Measurements from ENCODE around the gene ITPR1. TPM values are rescaled to one million over a fixed set of nuclear protein-coding genes. Genes with fewer than 3 reads are reported as not detected.
A peak's percentile ranks its signal among the peaks of the same experiment; 100 is the strongest.

The ITPR1 gene
- total and polyA plus RNA-seq, 4 experiments from 2014 or later, result 6.1 to 72.8 (median 44.2) TPM

- no peak for DNase-seq
- intact Hi-C loops (cut with micrococcal nuclease), result no loop called here
- H3K27ac Mint-ChIP-seq, result peak overlapping the region in 1 of 7 donors; percentile 42
- Histone ChIP-seq H3K4me1 (ENCODE audit: insufficient read depth, low read length) (no peaks in the 10 kb centered on the region), H3K27ac (ENCODE audit: low read depth, low read length) (no peak overlapping the region), H3K27me3 (ENCODE audit: insufficient read depth, low read length) (no peaks in the 10 kb centered on the region), H3K36me3 (ENCODE audit: insufficient read depth, low read length) (peaks cover 15% of the 10 kb centered on the region), H3K4me3 (ENCODE audit: low read length in 2 of 2) (no peak overlapping the region), H3K9me3 (ENCODE audit: control insufficient read depth in 1 of 2, low read length in 2 of 2) (no peaks in the 10 kb centered on the region)
- no peaks in the 10 kb centered on the region for H3K27me3 Mint-ChIP-seq
- H3K4me3 Mint-ChIP-seq, result no peak overlapping the region
- ChIA-PET CTCF (ENCODE audit: partially characterized antibody) (no interaction called here), POLR2A (ENCODE audit: partially characterized antibody) (no interaction called here)
- H3K4me1 Mint-ChIP-seq, result peaks cover 0 to 5% (median 2%) of the 10 kb centered on the region in 4 donors
- H3K9me3 Mint-ChIP-seq, result peaks cover 0 to 5% (median 0%) of the 10 kb centered on the region in 8 donors
- peaks cover 67 to 83% of the 10 kb centered on the region in 2 donors for H3K36me3 Mint-ChIP-seq
Observed at GRCh38 chr3:4647411-4647810, 154.3 kb downstream of the ITPR1 start.

DNA sequence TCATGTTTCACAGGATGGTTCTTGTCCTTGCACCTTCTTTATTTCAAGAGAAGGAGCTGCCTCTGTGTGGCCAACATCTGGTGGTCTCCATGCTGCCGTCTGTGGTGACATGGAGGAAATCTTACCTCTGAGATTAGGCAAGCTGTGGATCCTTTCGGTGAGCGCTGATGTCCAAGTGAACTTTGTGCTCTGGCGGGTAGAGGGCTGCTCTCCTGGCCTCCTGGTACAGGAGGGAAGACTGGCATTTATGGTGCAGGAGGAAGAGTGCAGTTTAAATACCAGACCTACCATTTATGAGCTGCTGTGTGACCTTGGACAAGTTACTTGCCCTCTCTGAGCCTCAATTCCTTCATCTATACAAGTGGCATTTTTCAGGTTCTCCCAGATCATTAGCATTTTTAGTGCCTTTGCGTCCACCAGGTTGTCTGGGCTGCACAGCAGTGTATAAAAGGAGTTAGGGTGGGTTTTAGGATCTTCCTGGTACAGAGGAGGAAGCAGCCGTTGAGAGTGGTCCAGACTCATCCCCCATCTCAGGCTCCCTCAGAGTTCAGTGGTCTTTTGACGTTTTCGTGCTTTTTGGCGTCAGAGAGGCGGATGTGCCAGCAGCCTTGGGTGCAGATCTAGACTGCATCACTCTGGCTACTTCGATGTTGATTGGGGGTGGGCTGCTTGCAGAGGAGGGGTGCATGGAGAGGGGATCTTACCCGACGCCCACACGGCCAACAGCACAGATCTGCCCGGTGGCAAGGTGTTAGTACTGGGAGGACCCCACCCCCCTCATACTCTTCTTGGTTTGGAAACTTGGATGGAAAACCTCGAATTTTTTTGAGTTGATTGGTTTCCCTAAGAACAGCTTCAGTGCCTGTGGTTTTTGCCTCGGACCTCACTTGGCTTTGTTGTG, 162.2 kb downstream of the ITPR1 start:
- Histone ChIP-seq H3K4me3 (ENCODE audit: low read length in 2 of 2) (no peak overlapping the region), H3K27ac (ENCODE audit: low read depth, low read length) (no peak overlapping the region), H3K36me3 (ENCODE audit: insufficient read depth, low read length) (peaks cover 12% of the 10 kb centered on the region), H3K4me1 (ENCODE audit: insufficient read depth, low read length) (no peaks in the 10 kb centered on the region), H3K27me3 (ENCODE audit: insufficient read depth, low read length) (no peaks in the 10 kb centered on the region), H3K9me3 (ENCODE audit: control insufficient read depth in 1 of 2, low read length in 2 of 2) (no peaks in the 10 kb centered on the region)
- no peak for DNase-seq
- intact Hi-C loops (cut with micrococcal nuclease), result no loop called here
- peaks cover 0 to 2% (median 0%) of the 10 kb centered on the region in 8 donors for H3K9me3 Mint-ChIP-seq
- H3K36me3 Mint-ChIP-seq, result peaks cover 68 to 77% of the 10 kb centered on the region in 2 donors
- peak overlapping the region in 2 of 7 donors; percentile 57 to 81 for H3K27ac Mint-ChIP-seq
- ChIA-PET CTCF (ENCODE audit: partially characterized antibody) (no interaction called here), POLR2A (ENCODE audit: partially characterized antibody) (no interaction called here)
- H3K4me3 Mint-ChIP-seq, result no peak overlapping the region
- H3K4me1 Mint-ChIP-seq, result no peaks in the 10 kb centered on the region
- no peaks in the 10 kb centered on the region for H3K27me3 Mint-ChIP-seq

DNA sequence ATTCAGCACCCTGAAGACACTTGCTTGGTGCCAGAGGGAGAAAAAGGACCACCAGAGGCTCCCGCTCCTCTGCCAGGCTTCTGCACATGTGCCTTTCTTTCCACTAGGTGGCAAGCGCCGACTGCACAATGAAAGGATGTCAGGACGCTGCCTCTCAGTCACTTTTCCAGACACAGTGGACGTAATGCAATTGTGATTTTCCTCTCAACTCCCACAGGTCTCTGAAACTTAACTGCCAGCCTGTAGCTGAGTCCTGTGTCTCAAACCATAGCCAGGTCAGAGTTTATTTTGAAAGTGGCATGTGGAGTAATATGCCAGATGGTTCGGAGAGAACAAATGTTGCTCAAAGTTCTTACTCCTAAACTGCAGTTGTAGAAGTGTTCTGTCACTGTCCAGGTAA, 162.9 kb downstream of the ITPR1 start:
- peaks cover 61 to 75% of the 10 kb centered on the region in 2 donors for H3K36me3 Mint-ChIP-seq
- no peaks in the 10 kb centered on the region for H3K9me3 Mint-ChIP-seq
- no peak overlapping the region for H3K27ac Mint-ChIP-seq
- intact Hi-C loops (cut with micrococcal nuclease), result no loop called here
- Histone ChIP-seq H3K4me1 (ENCODE audit: insufficient read depth, low read length) (no peaks in the 10 kb centered on the region), H3K9me3 (ENCODE audit: control insufficient read depth in 1 of 2, low read length in 2 of 2) (no peaks in the 10 kb centered on the region), H3K36me3 (ENCODE audit: insufficient read depth, low read length) (peaks cover 12% of the 10 kb centered on the region), H3K4me3 (ENCODE audit: low read length in 2 of 2) (no peak overlapping the region), H3K27me3 (ENCODE audit: insufficient read depth, low read length) (no peaks in the 10 kb centered on the region), H3K27ac (ENCODE audit: low read depth, low read length) (no peak overlapping the region)
- DNase-seq, result no peak
- H3K4me3 Mint-ChIP-seq, result no peak overlapping the region
- no peaks in the 10 kb centered on the region for H3K27me3 Mint-ChIP-seq
- no peaks in the 10 kb centered on the region for H3K4me1 Mint-ChIP-seq
- ChIA-PET POLR2A (ENCODE audit: partially characterized antibody) (no interaction called here), CTCF (ENCODE audit: partially characterized antibody) (interaction anchor here (3.1 kb wide), 1 partner anchor 23 kb away, joined by 10 read pairs; no protein-coding TSS in a partner anchor)

GRCh38 chr3:4656626-4657328, 163.6 kb downstream of the ITPR1 start:
- Histone ChIP-seq H3K36me3 (ENCODE audit: insufficient read depth, low read length) (peaks cover 12% of the 10 kb centered on the region), H3K27ac (ENCODE audit: low read depth, low read length) (no peak overlapping the region), H3K4me3 (ENCODE audit: low read length in 2 of 2) (no peak overlapping the region), H3K27me3 (ENCODE audit: insufficient read depth, low read length) (no peaks in the 10 kb centered on the region), H3K9me3 (ENCODE audit: control insufficient read depth in 1 of 2, low read length in 2 of 2) (no peaks in the 10 kb centered on the region), H3K4me1 (ENCODE audit: insufficient read depth, low read length) (no peaks in the 10 kb centered on the region)
- intact Hi-C loops (cut with micrococcal nuclease), result no loop called here
- ChIA-PET POLR2A (ENCODE audit: partially characterized antibody) (no interaction called here), CTCF (ENCODE audit: partially characterized antibody) (interaction anchor here (0.6 to 3.1 kb wide), 3 partner anchors 23 to 340 kb away, joined by 3 to 10 read pairs (median 4); no protein-coding TSS in a partner anchor)
- no peak for DNase-seq
- Mint-ChIP-seq H3K27ac (peak overlapping the region in 1 of 7 donors; percentile 58), H3K4me1 (no peaks in the 10 kb centered on the region), H3K9me3 (no peaks in the 10 kb centered on the region), H3K36me3 (peaks cover 64 to 73% of the 10 kb centered on the region in 2 donors), H3K27me3 (no peaks in the 10 kb centered on the region), H3K4me3 (no peak overlapping the region)

- Histone ChIP-seq H3K4me3 (ENCODE audit: low read length in 2 of 2) (no peak overlapping the region), H3K4me1 (ENCODE audit: insufficient read depth, low read length) (no peaks in the 10 kb centered on the region), H3K36me3 (ENCODE audit: insufficient read depth, low read length) (peaks cover 41% of the 10 kb centered on the region), H3K27me3 (ENCODE audit: insufficient read depth, low read length) (no peaks in the 10 kb centered on the region), H3K9me3 (ENCODE audit: control insufficient read depth in 1 of 2, low read length in 2 of 2) (no peaks in the 10 kb centered on the region), H3K27ac (ENCODE audit: low read depth, low read length) (no peak overlapping the region)
- Mint-ChIP-seq H3K4me3 (no peak overlapping the region), H3K4me1 (no peaks in the 10 kb centered on the region), H3K36me3 (peaks cover 58 to 70% of the 10 kb centered on the region in 2 donors), H3K27ac (no peak overlapping the region), H3K9me3 (no peaks in the 10 kb centered on the region), H3K27me3 (no peaks in the 10 kb centered on the region)
- no peak for DNase-seq
- intact Hi-C loops (cut with micrococcal nuclease), result no loop called here
- ChIA-PET POLR2A (ENCODE audit: partially characterized antibody) (no interaction called here), CTCF (ENCODE audit: partially characterized antibody) (no interaction called here)
Observed at GRCh38 chr3:4660936-4661335, 167.8 kb downstream of the ITPR1 start.

- Mint-ChIP-seq H3K4me3 (no peak overlapping the region), H3K4me1 (no peaks in the 10 kb centered on the region), H3K27me3 (no peaks in the 10 kb centered on the region), H3K36me3 (peaks cover 69 to 77% of the 10 kb centered on the region in 2 donors), H3K27ac (no peak overlapping the region), H3K9me3 (no peaks in the 10 kb centered on the region)
- intact Hi-C loops (cut with micrococcal nuclease), result no loop called here
- peaks cover 48% of the 10 kb centered on the region for H3K36me3 ChIP-seq (ENCODE audit: insufficient read depth, low read length)
- no peaks in the 10 kb centered on the region for H3K9me3 ChIP-seq (ENCODE audit: control insufficient read depth in 1 of 2, low read length in 2 of 2)
- ChIA-PET CTCF (ENCODE audit: partially characterized antibody) (no interaction called here), POLR2A (ENCODE audit: partially characterized antibody) (no interaction called here)
- H3K27ac ChIP-seq (ENCODE audit: low read depth, low read length), result no peak overlapping the region
- DNase-seq, result no peak
- no peaks in the 10 kb centered on the region for H3K4me1 ChIP-seq (ENCODE audit: insufficient read depth, low read length)
- H3K27me3 ChIP-seq (ENCODE audit: insufficient read depth, low read length), result no peaks in the 10 kb centered on the region
- no peak overlapping the region for H3K4me3 ChIP-seq (ENCODE audit: low read length in 2 of 2)
Observed at GRCh38 chr3:4664412-4664811, 171.3 kb downstream of the ITPR1 start.

DNA sequence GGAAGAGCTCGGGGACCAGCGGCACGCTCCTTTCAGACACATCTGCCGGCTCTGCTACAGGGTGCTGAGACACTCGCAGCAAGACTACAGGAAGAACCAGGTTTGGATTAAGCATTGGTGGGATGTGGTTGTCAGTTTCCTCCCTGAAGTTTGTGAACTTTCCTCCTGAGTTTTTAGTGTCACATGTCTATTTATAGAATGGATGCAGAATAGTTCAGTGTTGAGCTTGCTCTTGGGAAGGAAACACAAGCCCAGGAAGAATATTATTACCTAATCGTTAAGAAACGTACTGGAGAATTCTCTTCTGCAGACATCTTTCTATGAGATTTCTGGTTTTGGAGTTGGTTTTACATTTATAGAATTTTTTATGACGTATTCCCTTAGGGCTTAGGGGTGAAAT, 172.0 kb downstream of the ITPR1 start:
- no peaks in the 10 kb centered on the region for H3K27me3 Mint-ChIP-seq
- no peaks in the 10 kb centered on the region for H3K4me1 ChIP-seq (ENCODE audit: insufficient read depth, low read length)
- ChIA-PET CTCF (ENCODE audit: partially characterized antibody) (no interaction called here), POLR2A (ENCODE audit: partially characterized antibody) (no interaction called here)
- H3K27me3 ChIP-seq (ENCODE audit: insufficient read depth, low read length), result no peaks in the 10 kb centered on the region
- no peak overlapping the region for H3K4me3 Mint-ChIP-seq
- H3K36me3 Mint-ChIP-seq, result peaks cover 76 to 84% of the 10 kb centered on the region in 2 donors
- H3K9me3 ChIP-seq (ENCODE audit: control insufficient read depth in 1 of 2, low read length in 2 of 2), result no peaks in the 10 kb centered on the region
- intact Hi-C loops (cut with micrococcal nuclease), result no loop called here
- no peak for DNase-seq
- no peaks in the 10 kb centered on the region for H3K4me1 Mint-ChIP-seq
- no peak overlapping the region for H3K27ac Mint-ChIP-seq
- no peak overlapping the region for H3K4me3 ChIP-seq (ENCODE audit: low read length in 2 of 2)
- peaks cover 48% of the 10 kb centered on the region for H3K36me3 ChIP-seq (ENCODE audit: insufficient read depth, low read length)
- H3K27ac ChIP-seq (ENCODE audit: low read depth, low read length), result no peak overlapping the region
- H3K9me3 Mint-ChIP-seq, result no peaks in the 10 kb centered on the region
